Measurements from ENCODE around the gene LIF.

GRCh38 chr22:30220338-30221012 is 26.1 kb downstream of the LIF start:
- TF ChIP-seq CTCF (IDR thresholded peaks at IDR 0.05 in 4 of 5, conservative IDR thresholded peaks at IDR 0.05 in 1 of 5) (no peak), POLR2A (IDR thresholded peaks at IDR 0.05) (no peak)
